Measurements from ENCODE around the gene NEK2.
"Not testable (repeated sequence)": the region's sequence is repeated elsewhere in the genome, so short reads cannot be mapped to it uniquely, and the experiment has no call there.

NEK2 gene

DNA sequence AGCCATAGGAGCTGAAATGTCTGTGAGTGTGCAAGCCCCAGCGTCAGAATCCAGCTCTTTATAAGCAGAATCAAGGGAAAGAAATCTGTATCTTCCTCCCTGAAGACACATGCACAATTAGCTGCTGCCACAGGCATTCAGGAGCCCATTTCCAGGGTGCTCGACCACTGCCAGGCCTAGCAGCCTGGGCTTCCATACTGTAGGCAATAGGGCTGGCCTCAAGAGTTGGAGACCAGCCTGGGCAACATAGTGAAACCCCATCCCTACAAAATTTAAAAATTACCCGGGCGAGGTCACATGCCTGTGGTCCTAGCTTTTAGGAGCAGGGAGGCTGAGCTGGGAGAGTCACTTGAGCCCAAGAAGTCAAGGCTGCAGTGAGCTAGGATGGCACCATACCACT lies 41.0 kb downstream of the NEK2 start:
- no peak for DNase-seq (ENCODE audit: extremely low read depth in 1 of 2, low read depth in 1 of 2)

DNA sequence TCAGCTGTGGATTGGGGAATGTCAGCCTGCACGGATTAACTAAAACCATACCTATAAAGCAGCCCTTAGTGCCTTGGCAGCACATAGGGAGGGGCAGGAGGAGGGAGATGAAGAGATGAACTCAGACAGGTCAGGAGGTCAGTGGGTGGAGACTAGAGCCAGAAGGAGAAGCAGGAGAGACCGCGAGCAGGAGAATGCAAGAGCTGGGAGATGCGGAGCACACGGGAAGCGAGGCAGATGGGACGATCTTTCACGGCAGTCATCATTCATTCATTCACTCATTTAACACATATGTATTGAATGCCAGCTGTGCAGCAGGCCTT lies 41.9 kb downstream of the NEK2 start:
- no peak for DNase-seq (ENCODE audit: extremely low read depth in 1 of 2, low read depth in 1 of 2)

GRCh38 chr1:211632808-211633523 lies 42.5 kb downstream of the NEK2 start:
- DNase-seq (ENCODE audit: extremely low read depth in 1 of 2, low read depth in 1 of 2) = no peak

GRCh38 chr1:211632117-211632807 lies 43.2 kb downstream of the NEK2 start:
- DNase-seq (ENCODE audit: extremely low read depth in 1 of 2, low read depth in 1 of 2) = no peak

GRCh38 chr1:211631168-211631567 lies 44.3 kb downstream of the NEK2 start:
- no peak for DNase-seq (ENCODE audit: extremely low read depth in 1 of 2, low read depth in 1 of 2)

- DNase-seq (ENCODE audit: extremely low read depth in 1 of 2, low read depth in 1 of 2) = no peak
Measured at GRCh38 chr1:211630236-211631081, 45.0 kb downstream of the NEK2 start.

DNA sequence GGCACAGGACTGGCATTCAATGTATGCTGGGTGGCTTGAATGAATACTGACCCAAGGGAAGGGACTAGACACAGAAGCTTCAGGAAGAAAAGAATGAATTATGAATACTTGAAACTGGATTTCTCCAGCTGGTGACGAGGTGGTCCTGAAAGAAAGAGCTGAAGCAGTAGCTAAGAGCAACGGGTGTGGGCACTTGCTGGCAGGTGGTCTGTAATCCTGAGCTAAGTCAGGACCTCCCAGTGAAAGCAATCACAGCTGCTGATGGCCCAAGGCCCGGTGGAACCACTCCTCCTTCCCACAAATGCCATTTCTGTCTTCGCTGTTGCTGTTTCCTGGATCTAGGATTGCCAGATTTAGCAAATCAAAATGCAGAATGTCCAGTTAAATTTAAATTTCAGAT lies 47.0 kb downstream of the NEK2 start:
- DNase-seq (ENCODE audit: extremely low read depth in 1 of 2, low read depth in 1 of 2) = no peak

DNA sequence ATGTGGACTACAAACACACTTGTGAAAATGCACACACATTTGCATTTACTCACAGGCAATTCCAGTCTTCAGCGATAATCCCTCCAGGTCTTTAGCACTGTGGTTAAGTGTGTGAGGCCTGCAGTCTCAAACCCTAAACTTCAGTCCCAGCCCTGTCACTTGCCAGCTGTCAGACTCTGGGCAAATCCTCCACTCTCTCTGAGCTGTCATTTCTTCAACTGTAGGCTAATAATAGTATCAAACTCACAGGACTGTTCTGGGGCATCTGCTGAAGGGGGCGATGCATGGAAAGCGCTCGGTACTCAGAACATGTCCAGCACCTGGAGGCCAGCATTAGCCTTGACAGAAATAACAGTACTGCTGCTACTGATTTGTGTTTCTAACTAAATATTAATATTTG lies 48.2 kb downstream of the NEK2 start:
- no peak for DNase-seq (ENCODE audit: extremely low read depth in 1 of 2, low read depth in 1 of 2)

DNA sequence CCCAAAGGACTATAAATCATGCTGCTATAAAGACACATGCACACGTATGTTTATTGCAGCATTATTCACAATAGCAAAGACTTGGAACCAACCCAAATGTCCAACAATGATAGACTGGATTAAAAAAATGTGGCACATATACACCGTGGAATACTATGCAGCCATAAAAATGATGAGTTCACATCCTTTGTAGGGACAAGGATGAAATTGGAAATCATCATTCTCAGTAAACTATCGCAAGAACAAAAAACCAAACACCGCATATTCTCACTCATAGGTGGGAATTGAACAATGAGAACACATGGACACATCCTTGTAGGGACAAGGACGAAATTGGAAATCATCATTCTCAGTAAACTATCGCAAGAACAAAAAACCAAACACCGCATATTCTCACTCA lies 49.6 kb downstream of the NEK2 start:
- not testable (repeated sequence) for DNase-seq (ENCODE audit: extremely low read depth in 1 of 2, low read depth in 1 of 2)

GRCh38 chr1:211625040-211625439 lies 50.4 kb downstream of the NEK2 start:
- no peak for DNase-seq (ENCODE audit: extremely low read depth in 1 of 2, low read depth in 1 of 2)

DNA sequence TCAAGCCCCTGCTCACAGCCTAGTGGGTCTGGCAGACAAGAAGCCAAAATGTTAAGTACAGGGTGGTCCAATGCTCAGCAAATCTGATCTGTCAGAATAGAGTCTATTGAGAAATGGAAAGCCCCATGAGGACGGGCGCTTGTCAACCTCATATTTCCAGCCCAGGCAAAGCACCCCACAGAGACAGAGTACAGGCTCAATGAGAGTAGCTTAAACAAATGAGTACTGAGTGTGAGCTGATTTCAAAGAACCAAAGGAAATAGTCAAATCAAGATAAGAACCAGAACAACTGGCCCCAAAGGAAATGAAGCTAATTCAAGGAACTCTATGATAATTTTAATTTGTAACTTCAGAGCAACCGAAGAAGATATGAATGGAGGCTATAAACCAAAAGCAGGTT lies 51.9 kb downstream of the NEK2 start:
- no peak for DNase-seq (ENCODE audit: extremely low read depth in 1 of 2, low read depth in 1 of 2)

DNA sequence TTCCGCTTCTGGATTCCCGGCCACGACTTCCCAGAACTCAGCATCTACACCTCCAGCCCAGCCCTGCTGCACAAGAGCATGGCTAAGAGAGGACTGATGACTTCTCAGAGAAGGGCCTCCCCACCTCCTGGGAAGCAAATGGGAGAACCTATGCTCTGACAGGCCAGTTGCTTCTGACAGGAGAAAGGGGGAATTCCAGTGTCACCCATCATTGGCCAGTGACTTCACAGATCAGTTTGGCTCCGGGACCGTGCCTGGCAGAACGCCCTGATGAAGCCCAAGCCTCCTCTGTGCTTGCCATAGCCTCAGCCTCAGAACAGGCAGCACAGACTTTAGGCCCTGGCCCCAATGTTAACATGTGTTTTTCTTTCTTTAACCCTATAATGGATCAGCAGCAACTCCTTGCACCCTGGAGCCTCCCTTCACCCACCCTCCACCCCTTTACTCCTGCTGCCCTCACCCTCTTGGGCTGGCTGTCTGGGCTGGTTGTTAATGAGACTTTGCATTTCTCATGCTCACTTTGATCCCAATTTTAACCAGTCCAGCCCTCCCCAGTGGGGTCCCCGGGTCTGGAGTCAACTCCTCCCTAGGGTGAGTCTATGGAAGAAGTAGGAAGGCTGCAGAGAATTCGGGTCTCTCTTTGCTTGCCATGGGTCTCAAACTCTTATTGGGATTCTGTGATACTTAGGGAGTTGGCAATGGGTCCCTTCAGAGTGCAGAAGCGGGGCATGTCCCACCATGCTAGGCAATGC lies 53.8 kb downstream of the NEK2 start:
- DNase-seq (ENCODE audit: extremely low read depth in 1 of 2, low read depth in 1 of 2) = no peak

DNA sequence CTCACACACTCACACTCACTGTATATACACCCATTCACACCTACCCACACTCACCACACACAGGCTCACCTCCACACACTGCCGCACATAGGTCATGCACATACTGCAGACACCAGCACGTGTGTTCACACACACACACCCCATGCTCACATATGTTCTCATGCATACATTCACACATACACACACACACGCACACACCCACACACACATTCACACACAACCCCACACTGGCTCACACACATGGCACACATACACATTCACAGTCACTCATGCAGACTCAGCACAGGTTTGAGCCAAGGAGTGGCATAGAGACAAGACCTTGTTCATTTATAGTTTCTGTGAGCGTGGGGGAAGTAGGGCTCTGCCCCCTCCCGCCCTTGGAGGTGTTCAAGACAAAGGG lies 55.3 kb downstream of the NEK2 start:
- no peak for DNase-seq (ENCODE audit: extremely low read depth in 1 of 2, low read depth in 1 of 2)

DNA sequence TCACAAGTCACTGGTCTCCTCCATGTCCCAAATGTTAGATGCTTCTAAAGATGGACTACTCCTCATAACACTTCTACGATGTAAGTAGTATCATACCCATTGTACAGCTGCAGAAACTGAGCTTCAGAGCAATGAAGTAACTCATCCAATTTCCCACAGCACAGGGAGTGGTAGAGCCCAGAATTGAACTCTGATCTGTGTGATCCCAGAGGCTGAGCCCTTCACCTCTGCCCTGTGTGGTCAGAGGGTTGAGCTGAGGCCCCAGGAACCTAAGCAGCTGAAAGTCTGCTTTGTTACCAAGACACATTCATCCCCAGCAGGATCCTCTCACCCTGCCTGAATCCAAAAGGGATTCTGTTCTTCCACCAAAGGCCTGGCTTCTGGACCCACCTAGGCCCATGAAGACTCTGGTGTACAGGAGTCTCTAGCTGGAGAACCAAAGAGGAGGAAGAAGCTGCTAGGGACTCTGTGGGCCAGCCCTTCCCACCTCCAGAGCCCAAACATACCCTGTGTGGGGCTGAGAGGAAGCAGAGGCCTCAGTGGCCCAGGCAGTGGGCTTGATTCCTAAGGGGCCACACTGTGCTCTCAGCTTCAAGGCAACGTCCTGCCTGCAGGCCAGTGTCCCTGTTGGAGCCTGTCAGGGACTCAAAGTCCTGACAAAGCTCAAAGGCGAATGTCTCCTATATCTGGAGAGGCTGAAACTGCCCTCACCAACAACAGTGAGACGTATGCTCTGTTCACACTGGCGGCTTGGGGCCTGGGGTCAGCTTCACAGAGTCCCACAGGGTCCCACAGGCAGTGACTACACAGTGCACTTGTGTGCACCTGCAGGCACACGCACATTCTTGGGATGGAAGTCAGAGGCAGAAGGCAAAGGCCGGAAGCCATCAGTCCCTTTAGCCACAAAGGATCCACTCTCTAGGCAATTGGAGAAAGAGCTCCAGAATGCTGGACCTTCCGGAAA lies 56.1 kb downstream of the NEK2 start:
- no peak for DNase-seq (ENCODE audit: extremely low read depth in 1 of 2, low read depth in 1 of 2)

DNA sequence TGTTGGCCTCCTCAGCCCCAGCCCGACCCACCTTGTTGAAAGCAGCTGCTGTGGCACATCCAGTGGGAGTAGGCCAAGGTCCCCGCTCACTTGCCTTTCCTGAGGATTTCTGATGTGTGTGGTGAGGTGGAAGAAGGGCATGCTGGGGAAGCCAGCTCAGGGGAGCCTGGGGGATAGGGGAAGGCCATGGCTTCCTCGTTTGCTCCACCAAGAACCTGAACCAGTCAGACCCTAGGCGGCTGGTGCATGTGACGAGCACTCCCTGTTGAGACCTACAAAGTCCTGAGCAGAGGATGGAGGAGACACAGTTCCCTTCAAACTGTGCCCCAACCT lies 58.5 kb downstream of the NEK2 start:
- DNase-seq (ENCODE audit: extremely low read depth in 1 of 2, low read depth in 1 of 2) = no peak

GRCh38 chr1:211616231-211616964 lies 59.0 kb downstream of the NEK2 start:
- DNase-seq (ENCODE audit: extremely low read depth in 1 of 2, low read depth in 1 of 2) = no peak

- DNase-seq (ENCODE audit: extremely low read depth in 1 of 2, low read depth in 1 of 2) = no peak
Measured at GRCh38 chr1:211614615-211615014, 60.8 kb downstream of the NEK2 start.

DNA sequence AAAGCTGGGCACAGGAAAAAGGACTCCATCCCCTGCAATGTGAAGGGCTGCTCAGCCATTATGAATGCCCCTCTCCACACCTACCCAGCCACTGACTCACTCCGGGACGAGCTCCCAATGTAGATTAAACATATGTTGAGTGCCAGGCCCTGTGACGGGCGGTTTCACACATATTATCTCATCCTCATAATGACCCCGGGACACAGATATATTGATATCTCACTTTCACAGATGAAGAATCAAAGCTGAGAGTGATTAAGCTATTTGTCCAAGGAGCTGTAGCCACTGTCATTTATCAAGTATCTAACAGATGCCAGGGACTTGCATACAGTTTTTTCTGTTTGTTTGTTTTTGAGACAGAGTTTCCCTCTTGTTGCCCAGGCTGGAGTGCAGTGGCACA lies 61.5 kb downstream of the NEK2 start:
- DNase-seq (ENCODE audit: extremely low read depth in 1 of 2, low read depth in 1 of 2) = no peak

GRCh38 chr1:211613108-211613947 lies 62.1 kb downstream of the NEK2 start:
- no peak for DNase-seq (ENCODE audit: extremely low read depth in 1 of 2, low read depth in 1 of 2)

Data from stimulated activated CD8-positive, alpha-beta memory T cell treated with anti-CD3 and anti-CD28 coated beads, Interleukin-7, amount 100 ng/mL, for 48 hours (primary cell).